Glomerular endothelial cell (primary cell): Measurements from ENCODE around the gene HSD17B14. TPM values are rescaled to one million over a fixed set of nuclear protein-coding genes. Genes with fewer than 3 reads are reported as not detected.
"Not testable (repeated sequence)": the region's sequence is repeated elsewhere in the genome, so short reads cannot be mapped to it uniquely, and the experiment has no call there.

Experiments used
- DNase-seq: peaks from one replicate; pipeline ENCODE4 v3.0.0-alpha.2; 2011; ENCODE audit warnings: low read depth, low spot score; ENCODE audit errors: extremely low read depth
- total RNA-seq: library from RNA; depleted of rRNA; stranded (reverse); fragments of >200 nt; gene quantifications from 2 replicates; pipeline ENCODE4 v1.2.3, GENCODE V29; 2015

The HSD17B14 gene
- total RNA-seq, 1 donor from 2014 or later = 39.6 TPM

GRCh38 chr19:48799358-48800300 is 36.7 kb downstream of the HSD17B14 start:
- no peak for DNase-seq

- DNase-seq = no peak
These were observed 37.4 kb downstream of the HSD17B14 start for GRCh38 chr19:48798937-48799336.

- no peak for DNase-seq
These were observed 39.2 kb downstream of the HSD17B14 start for GRCh38 chr19:48797103-48797502.

- no peak for DNase-seq
These were observed 39.8 kb downstream of the HSD17B14 start for GRCh38 chr19:48796298-48797083.

GRCh38 chr19:48795685-48796070 is 40.6 kb downstream of the HSD17B14 start:
- no peak for DNase-seq

- DNase-seq = peak; percentile 69
These were observed 41.1 kb downstream of the HSD17B14 start for GRCh38 chr19:48795055-48795684.

- no peak for DNase-seq
These were observed 42.0 kb downstream of the HSD17B14 start for GRCh38 chr19:48794291-48794690.

- no peak for DNase-seq
These were observed 43.0 kb downstream of the HSD17B14 start for GRCh38 chr19:48793271-48793670.

GRCh38 chr19:48787331-48787730 is 49.0 kb downstream of the HSD17B14 start:
- DNase-seq = not testable (repeated sequence)

- not testable (repeated sequence) for DNase-seq
These were observed 49.9 kb downstream of the HSD17B14 start for GRCh38 chr19:48786422-48786821.

GRCh38 chr19:48784527-48784926 is 51.8 kb downstream of the HSD17B14 start:
- DNase-seq = no peak

- no peak for DNase-seq
These were observed 55.5 kb downstream of the HSD17B14 start for GRCh38 chr19:48780631-48781391.

GRCh38 chr19:48779636-48780035 is 56.7 kb downstream of the HSD17B14 start:
- DNase-seq = no peak

GRCh38 chr19:48777720-48778119 is 58.6 kb downstream of the HSD17B14 start:
- DNase-seq = no peak

- DNase-seq = no peak
These were observed 59.2 kb downstream of the HSD17B14 start for GRCh38 chr19:48777139-48777538.

GRCh38 chr19:48772503-48772953 is 63.8 kb downstream of the HSD17B14 start:
- no peak for DNase-seq

GRCh38 chr19:48770734-48771472 is 65.4 kb downstream of the HSD17B14 start:
- no peak for DNase-seq

GRCh38 chr19:48770266-48770665 is 66.0 kb downstream of the HSD17B14 start:
- DNase-seq = no peak

- no peak for DNase-seq
These were observed 67.1 kb downstream of the HSD17B14 start for GRCh38 chr19:48768994-48769713.
